GM19324 (cell line): ENCODE results near the gene CTNND2.
A peak's percentile ranks its signal among the peaks of the same experiment; 100 is the strongest.
"Not testable (repeated sequence)": the region's sequence is repeated elsewhere in the genome, so short reads cannot be mapped to it uniquely, and the experiment has no call there.

Experiments used
- ATAC-seq: cut with Tn5 transposase; IDR thresholded peaks from one replicate; pipeline ENCODE4 v1.9.1; 2021; ENCODE audit warnings: mild to moderate bottlenecking, moderate library complexity; ENCODE audit not compliant: unreplicated experiment, low FRiP score

Gene CTNND2

DNA sequence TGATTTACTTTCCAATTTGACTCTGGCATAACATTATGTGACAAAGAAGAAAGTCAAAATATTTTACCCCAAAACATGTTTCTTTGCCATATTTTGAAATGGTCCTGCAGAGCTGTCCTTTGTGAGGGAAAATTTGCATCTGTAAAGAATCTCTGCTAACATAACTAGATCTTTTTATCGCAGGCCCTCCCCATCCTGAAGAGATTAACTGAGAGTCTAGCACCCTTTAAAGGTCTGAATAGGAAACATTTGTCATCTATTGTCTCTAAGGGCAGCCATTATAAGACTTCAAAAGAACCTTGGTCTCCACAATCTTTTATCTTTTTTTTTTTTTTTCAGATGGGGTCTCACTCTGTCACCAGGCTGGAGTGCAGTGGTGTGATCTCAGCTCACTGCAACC is 838.5 kb downstream of the CTNND2 start:
- ATAC-seq = not testable (repeated sequence)

DNA sequence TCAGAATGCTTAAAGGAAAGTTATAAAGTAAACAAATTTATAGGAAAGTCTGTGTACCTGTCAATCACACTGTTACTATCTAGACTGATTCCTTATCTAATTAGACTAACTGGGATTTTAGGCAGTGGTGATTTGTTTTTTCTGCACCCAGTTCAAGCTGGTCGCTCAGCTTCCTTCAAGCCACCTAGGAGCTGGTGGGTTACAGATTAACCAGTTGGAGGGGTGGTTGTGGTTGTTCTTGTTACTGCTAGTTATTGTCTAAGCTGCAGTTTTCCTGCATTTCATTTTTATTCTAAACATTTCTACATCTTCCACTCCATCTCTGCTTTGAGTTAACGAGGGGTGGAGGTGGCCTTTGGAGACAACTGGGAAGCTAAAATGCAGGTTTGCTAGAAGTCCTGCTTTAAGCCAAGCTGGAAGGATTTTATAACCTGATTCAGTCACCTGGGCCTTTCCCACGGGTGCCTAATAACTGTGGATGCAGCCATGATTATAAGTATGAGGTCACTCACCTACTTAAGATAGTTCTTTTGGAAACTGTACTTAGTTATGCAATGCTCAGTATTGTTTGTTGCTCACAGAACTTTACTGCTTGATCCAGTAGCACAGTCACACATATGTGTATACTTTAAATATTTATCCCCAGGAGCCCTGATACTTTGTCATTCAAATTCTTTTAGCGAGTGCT is 839.3 kb downstream of the CTNND2 start:
- ATAC-seq = no peak

DNA sequence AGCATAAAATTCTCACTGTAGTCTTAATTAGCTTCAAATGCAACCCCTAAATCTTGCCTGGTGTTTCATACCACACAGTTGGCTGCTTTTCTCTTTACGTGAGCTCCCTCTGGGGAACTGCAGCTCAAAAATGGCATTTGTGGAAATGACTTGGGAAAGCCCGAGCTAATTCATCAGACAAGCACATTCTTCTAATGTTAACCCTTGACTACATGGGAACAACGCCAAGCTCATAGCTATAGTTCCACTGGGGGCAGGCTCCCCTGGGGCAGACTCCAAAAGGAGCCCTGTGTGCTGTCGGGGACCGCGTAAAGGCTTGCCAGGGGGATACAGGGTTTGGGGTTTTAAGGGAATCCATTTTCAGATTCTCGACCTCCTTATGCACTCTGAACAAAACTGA is 841.8 kb downstream of the CTNND2 start:
- ATAC-seq = no peak

DNA sequence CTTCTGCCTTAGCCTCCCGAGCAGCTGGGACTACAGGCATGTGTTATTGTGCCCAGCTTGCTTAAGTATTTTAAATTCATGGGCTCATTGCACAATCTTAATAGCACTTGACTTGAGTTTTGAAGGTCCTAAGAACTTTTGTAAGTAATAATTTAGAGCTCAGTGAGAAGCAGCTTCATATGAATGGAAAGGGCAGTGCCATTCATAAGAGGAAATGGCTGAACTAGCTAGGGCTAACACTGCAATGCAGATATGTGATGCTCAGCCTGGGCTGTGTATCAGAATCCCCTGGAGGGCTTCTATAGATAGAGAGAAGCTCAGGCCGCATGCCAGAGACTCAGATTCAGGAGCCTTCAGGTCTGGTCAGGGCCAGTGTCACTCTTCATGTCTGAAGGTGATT is 847.7 kb downstream of the CTNND2 start:
- no peak for ATAC-seq

DNA sequence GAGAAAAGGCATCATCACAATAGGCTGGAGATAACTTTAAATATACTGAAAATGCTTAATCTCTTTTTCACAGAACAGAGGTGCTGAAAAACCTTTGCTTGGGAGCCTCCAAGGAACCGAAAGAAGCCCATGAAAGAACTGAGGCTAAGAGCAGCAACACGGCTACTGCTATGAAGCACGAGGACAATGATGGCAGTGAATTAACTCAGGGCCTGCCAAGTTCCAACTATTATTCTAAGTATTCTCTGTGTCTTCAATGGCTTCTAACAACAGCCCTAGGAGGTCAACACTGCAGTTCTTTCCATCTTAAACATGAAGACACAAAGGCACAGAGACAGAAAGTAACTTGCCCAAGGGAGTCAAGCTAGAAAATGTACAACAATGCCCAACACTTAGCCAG is 850.2 kb downstream of the CTNND2 start:
- ATAC-seq = no peak

DNA sequence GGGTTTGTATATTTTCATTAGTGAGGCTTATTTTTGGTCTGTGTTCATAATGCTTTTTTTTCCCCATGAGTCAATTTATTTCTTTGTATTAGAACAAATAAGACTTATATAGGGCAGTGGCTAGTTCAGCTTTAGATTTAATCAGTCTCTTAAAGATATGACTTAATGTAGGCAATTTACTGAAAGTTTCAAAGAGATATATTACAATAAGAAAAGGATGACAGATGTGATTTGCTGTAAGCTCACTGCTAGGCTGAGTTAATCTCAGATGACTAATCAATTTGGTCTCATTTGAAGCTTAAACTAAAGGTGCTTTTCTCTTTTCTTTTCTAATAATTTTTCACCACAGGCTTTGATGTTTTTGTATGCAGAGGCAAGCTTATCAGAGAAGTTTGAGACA is 851.4 kb downstream of the CTNND2 start:
- ATAC-seq = no peak

DNA sequence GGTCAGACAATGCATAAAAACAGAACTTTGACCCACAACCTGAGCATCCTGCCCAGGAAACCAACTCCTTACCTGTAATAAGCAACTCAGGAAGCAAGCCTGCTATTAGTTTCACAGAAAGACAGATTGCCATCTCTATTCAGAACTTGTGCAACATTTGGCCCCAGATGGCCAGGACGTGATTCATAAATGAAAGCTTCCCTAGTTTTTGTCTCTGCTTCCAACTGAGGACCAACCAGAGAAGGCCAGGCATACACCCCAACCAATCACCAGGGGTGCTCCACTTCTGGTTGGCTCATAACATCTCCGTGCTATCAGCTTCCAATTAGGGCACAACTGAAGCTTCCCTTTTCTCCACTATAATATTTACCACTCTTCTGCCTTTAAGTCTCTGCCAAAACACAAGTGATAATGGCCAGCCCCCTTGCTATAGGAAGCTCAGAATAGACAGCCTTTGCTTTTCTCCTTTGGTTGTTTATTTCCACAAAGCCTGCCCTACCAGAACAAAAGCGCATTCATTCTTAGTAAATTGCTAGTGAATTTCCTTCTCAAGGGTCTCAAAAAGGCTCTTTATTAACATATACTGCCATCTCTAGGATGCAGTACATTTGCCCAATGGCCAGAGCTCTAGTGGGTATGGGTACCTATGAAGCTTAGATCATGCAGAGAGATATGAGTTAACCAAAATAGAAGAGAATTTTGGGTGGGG is 853.5 kb downstream of the CTNND2 start:
- ATAC-seq = peak; percentile 40

DNA sequence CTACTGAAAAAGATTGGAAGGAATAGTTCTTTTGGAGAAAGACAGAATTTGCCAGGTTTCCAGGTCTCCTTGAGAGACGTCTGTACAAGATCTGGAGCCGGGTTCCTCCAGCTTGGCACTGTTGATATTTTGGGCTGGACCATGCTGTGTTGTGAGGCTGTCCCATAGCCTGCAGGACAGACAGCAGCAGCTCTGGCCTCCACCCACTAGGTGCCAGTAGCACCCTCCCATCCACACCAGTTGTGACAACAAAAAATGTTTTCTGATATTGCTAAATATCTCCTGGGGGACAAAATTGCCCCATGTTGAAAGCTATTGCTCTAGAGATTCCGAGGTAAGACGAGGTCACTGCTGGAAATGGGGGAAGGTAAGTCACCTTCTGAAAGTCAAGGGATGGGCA is 855.5 kb downstream of the CTNND2 start:
- peak; percentile 60 for ATAC-seq

DNA sequence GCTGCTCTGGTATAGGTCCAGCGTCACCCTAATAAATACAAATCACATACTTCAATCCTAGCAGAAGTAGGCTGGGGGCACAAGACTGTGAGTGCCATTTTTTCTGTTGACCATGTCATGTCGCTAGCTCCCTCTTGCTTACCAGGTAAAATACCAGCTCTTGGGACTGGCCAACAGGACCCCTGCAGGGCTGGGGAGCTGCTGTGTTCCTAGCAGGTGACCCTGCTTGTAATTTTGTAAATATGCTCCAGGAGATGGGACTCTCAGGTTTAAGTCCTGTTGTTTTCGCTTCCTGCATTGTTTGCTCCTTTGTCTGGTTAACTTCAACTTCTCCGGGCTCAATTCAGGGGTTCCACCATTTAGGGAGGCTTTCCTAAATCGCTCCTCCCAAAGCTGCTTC is 856.6 kb downstream of the CTNND2 start:
- no peak for ATAC-seq

DNA sequence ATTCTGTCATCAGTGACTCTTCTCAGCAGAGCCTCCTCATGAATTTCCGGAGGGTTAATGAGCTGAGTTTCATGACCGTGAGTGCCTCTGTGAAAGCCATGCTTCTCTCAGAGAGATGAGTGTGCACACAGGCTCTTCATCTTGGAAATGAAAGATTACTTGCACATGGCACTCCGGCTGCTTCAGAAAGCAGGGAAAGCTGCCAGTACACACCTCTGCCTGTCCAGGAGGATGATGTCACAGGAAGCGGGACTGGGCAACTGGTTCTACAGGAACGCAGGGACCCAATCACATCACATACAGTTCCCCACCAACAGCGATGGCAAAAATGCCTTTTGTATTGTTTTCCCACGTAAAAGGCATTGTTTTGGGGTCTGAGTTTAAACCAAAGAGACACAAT is 857.2 kb downstream of the CTNND2 start:
- ATAC-seq = no peak

DNA sequence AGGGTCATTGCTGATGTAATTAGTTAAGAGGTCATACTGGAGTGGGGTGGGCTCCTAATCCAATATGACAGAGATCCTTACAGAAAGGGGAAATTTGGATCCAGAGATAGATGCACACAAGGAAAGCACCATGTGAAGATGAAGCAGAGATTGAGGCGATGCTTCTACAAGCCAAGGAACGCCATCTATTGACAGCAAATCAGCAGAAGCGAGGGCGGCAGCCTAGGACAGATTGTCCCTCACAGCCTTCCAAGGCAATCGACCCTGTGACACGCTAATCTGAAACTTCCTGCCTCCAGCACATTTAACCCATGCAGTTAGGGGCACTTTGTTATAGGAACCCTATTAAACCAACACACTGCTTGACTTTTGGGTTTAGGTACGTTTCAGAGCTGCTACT is 858.1 kb downstream of the CTNND2 start:
- ATAC-seq = no peak

DNA sequence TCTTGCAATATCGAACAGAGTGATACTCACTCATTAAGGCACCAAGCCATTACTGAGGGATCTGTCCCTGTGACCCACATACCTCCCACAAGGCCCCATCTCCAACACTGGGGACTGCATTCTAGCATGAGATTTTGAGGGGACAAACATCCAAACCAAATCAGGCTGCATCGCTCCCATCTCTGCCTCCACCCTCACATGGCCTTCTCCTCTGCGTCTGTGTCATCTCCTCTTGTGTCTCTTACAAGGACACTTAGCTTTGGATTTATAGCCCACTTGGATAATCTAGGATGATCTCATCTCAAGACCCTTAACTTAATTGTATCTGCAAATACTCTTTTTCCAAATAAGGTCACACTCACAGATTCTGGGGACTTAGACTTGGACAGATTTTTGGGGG is 858.8 kb downstream of the CTNND2 start:
- no peak for ATAC-seq

DNA sequence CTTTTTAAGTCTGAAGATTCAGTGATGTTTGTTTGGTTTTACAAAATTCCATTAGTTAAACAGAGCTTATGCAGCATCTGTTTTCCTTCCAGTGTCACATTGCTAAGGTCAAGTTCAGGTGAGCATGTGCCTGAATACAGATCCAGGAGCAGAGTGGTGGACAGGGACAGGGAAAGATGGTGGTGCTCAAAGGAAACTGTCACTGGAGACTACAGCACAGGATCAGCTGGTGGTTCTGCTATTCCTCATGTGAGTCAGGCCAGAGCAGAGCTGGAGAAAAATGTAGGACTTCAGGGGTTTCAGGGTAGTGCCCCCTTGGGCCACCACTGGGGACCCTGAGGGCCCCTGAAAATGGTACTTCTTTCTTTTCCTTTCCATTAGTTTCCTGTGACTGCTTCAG is 859.7 kb downstream of the CTNND2 start:
- no peak for ATAC-seq

DNA sequence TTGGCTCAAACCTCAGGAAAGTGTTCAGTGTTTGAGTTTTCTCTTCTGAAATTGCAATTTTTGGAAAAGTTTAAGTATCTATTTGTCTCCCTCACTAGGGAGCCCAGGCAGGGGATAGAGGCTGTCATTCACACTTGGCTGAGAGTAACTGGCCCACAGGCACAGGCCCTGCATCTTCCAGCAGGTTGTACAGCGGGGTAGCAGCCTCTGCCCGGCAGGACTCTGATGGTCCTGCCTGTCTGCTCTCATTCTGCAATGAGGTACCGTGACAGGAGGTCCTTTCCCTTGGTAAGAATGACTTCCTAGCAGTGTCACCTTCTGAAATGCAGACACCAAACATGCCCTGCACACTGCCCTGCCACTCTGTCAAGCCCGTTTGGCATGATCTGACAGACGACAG is 860.4 kb downstream of the CTNND2 start:
- no peak for ATAC-seq

DNA sequence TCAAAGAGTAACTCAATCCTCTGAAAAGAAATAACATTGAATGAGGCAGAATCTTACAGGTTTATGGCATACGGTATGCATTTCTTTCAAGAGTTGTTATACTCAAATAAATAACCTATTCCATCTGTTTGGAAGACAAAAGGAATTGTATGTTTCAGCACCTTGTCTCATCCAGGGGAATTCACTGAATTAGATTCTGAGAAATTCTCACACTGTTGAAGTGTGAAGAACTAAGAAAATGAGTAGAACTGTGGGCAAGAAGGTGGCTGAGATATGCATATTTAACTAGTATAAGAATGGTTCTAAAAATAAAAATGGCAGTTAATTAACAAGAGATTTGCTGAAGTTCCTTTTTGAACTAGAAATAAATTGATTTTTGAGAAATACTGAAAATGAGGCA is 863.9 kb downstream of the CTNND2 start:
- no peak for ATAC-seq

DNA sequence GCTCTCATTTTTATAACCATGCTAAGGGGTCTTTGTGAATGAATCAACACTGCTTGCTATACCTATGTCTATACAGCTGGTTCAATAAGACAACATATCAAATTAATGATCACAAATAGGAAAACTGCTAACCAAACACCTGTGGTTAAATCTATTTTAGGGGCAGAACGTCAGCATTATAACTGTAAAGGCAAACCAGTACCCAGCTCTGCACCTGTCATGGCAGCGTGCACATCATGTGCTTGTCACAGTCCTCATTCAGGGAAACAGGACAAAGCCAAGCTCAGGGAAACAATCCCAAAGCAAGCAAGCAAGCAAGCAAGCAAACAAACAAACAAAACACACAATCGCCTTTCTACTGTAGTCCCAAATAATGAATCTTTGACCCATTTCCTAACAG is 865.5 kb downstream of the CTNND2 start:
- no peak for ATAC-seq

DNA sequence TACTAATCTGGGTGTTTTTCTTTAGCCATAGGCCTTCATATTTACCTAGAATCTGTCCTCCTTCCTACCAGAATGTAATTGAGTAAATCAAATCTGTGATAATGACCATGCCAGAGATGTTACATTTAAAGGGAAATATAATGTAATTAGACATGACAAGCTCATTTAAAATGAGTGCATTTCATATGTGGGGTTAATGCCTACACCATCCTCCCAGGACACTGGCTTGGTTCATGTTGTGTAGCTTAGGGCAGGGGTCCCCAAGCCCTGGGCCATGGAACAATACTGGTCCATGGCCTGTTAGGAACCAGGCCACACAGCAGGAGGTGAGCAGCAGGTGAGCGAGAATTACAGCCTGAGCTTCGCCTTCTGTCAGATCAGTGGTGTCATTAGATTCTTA is 866.3 kb downstream of the CTNND2 start:
- no peak for ATAC-seq

DNA sequence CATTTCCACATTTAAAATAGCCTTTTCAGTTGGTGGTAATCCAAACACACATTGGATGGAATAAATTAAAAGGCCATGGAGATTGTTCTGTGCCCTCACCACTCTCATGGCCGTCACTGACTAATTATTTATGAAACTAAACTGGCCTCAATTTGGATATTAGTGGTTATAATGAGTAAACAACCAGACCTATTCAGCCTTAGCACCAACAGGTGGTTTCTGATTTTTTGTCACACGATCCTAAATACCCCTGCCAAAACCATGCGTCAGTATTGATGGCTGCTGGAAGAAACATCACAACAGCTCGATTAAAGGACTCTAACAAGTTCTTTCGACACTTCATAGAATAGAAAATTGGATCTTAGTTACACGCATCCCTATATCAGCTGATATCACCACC is 867.2 kb downstream of the CTNND2 start:
- ATAC-seq = peak; percentile 67

DNA sequence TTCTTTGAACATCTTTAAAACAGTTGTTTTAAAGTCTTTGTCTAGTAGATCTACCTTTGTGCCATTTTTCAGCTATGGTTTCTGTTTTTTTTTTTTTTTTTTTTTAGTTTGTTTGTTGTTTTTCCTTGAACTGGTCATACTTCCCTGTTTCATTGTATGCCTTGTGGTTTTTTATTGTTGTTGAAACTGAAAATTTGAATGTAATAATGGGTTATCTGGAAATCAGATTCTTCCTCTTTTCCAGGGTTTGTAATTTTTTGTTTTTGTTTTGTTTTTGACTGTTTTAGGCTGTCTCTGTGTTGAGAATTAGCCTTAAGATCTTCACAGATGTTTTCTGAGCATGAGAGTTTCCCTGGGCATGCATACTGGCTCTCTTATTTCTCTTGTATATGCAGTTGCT is 873.6 kb downstream of the CTNND2 start:
- ATAC-seq = no peak

DNA sequence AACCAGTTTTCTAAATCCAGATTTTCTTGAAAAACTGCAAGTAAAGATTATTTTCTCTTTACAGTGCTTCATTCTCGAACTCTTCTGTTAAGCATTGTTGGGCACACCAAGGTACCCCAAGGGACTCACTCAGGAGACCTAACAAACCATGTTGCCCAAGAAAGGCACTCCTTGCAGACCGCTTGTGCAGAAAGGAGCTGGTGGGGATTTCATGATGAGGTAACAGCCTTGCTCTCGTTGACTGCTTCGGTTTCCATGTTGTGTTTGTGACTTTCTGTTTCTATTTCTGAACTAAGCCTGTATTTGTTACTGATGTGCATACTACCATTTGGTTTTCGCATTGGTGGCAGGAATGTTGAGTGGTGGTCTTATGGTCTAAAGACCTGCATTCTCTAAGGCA is 876.6 kb downstream of the CTNND2 start:
- ATAC-seq = peak; percentile 75

DNA sequence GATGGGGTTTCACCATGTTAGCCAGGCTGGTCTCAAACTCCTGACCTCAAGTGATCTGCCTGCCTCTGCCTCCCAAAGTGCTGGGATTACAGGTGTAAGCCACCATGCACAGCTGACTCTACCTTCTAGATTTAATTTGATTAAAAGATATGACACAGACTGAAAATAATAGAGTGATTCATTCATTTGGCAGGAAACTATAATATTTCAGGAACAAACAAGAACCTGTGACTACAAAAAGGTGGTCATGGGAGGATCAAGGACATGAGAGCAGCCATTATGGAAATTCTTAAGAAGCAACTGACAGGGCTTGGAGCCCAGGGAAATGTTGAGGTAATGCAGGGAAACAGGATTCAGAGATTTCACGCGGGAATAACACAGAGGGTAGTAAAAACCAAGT is 877.7 kb downstream of the CTNND2 start:
- no peak for ATAC-seq

DNA sequence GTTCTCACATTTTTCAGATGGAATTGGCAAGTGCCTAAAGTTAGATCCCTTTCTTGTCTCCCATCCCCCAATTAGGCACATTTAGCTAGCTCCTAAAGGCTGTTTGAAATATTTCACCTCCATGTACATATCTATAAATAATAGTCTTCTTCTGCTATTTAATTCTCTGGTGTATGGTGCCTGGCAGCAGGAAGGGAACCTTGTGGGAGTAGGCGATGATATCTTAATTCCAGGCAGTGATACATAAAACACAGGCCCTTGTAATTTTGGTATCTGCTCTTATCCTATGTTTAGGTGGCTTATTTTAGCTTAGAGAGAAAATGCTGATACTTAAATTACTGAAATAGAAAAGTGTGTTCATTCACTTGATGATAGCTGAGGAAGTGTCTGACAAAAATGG is 880.3 kb downstream of the CTNND2 start:
- no peak for ATAC-seq
